K562 (cell line): ENCODE results near the gene MBOAT2. TPM values are rescaled to one million over a fixed set of nuclear protein-coding genes. Genes with fewer than 3 reads are reported as not detected.

ENCODE experiments used
- CBFB ChIP-seq: sonication (generic); formaldehyde crosslinking; IDR thresholded peaks from 2 replicates; pipeline ENCODE4 v1.4.0; 2020; ENCODE audit warnings: mild to moderate bottlenecking, missing genetic modification reagents
- CBX1 ChIP-seq: sonication (generic); IDR thresholded peaks from 2 replicates; pipeline ENCODE4 v1.6.1; 2016; ENCODE audit warnings: antibody characterized with exemption, low read depth, mild to moderate bottlenecking
- CGGBP1 ChIP-seq: fragments of 250-450 bp; sonication (Bioruptor Pico); IDR thresholded peaks from 2 replicates; pipeline ENCODE4 v1.9.0; 2021; ENCODE audit warnings: mild to moderate bottlenecking
- CREB1 ChIP-seq, 2 experiments: sonication (generic) in 1 of 2; formaldehyde crosslinking in 1 of 2; IDR thresholded peaks; 2 replicates each; pipeline versions ENCODE4 v1.6.1 to v1.8.0; 2012 to 2022; ENCODE audit warnings: inconsistent platforms in 1 of 2, mild to moderate bottlenecking in 1 of 2, missing genetic modification reagents in 1 of 2, moderate library complexity in 1 of 2
- EGR1 ChIP-seq: fragments of 450-650 bp; conservative IDR thresholded peaks from 2 replicates; pipeline ENCODE4 v1.6.1; 2017; ENCODE audit warnings: mild to moderate bottlenecking
- HOXB6 ChIP-seq: fragments of 250-450 bp; sonication (Bioruptor Pico); IDR thresholded peaks from 2 replicates; pipeline ENCODE4 v1.5.1; 2022; ENCODE audit warnings: mild to moderate bottlenecking, borderline replicate concordance
- LARP7 ChIP-seq: fragments of 450-650 bp; IDR thresholded peaks from 2 replicates; pipeline ENCODE4 v1.6.1; 2016
- NR2C1 ChIP-seq, 2 experiments: fragments of 450-650 bp; IDR thresholded peaks; 2 replicates each; pipeline ENCODE4 v1.6.1; 2017; ENCODE audit warnings: mild to moderate bottlenecking in 2 of 2, antibody characterized with exemption in 1 of 2, inconsistent platforms in 1 of 2, missing compliant biosample characterization in 1 of 2, missing genetic modification characterization in 1 of 2
- PCBP2 ChIP-seq: fragments of 200-400 bp; formaldehyde crosslinking; IDR thresholded peaks from 2 replicates; pipeline ENCODE4 v1.6.1; 2018; ENCODE audit warnings: low read length, low read depth, mild to moderate bottlenecking, moderate library complexity; ENCODE audit not compliant: poor library complexity, severe bottlenecking
- RERE ChIP-seq: sonication (generic); formaldehyde crosslinking; IDR thresholded peaks from 2 replicates; pipeline ENCODE4 v1.8.0; 2023; ENCODE audit warnings: missing genetic modification reagents, mild to moderate bottlenecking, borderline replicate concordance
- SIRT6 ChIP-seq: IDR thresholded peaks from one replicate; pipeline ENCODE4 v1.6.1; 2012; ENCODE audit warnings: low read depth, mild to moderate bottlenecking, control low read depth, inconsistent platforms, low read length, moderate library complexity
- THAP12 ChIP-seq: fragments of 250-450 bp; sonication (Bioruptor Pico); IDR thresholded peaks from 2 replicates; pipeline ENCODE4 v1.9.0; 2021; ENCODE audit warnings: mild to moderate bottlenecking, inconsistent platforms
- ZFP36 ChIP-seq: fragments of 150-350 bp; IDR thresholded peaks from 2 replicates; pipeline ENCODE4 v1.6.1; 2018; ENCODE audit warnings: low read length, low read depth; ENCODE audit not compliant: partially characterized antibody
- ZNF274 ChIP-seq: IDR thresholded peaks from 2 replicates; pipeline ENCODE4 v1.6.1; 2011; ENCODE audit warnings: low read depth, mild to moderate bottlenecking, low read length, moderate library complexity, borderline replicate concordance
- ZNF316 ChIP-seq: fragments of 450-650 bp; IDR thresholded peaks from 2 replicates; pipeline ENCODE4 v1.6.1; 2016
- ZNF639 ChIP-seq, 2 experiments: fragments of 200-800 bp in 1 of 2; sonication (Bioruptor generic) in 1 of 2; sonication (generic) in 1 of 2; formaldehyde crosslinking in 1 of 2; IDR thresholded peaks in 1 of 2; conservative IDR thresholded peaks in 1 of 2; 2 replicates each; pipeline versions ENCODE4 v1.5.0 to v1.6.1; 2016 to 2020; ENCODE audit warnings: missing compliant biosample characterization in 1 of 2, missing genetic modification characterization in 1 of 2, missing genetic modification reagents in 1 of 2
- ZNF717 ChIP-seq: fragments of 250-450 bp; sonication (Bioruptor Pico); IDR thresholded peaks from 2 replicates; pipeline ENCODE4 v1.5.0; 2021
- ZNF766 ChIP-seq: fragments of 200-800 bp; sonication (Bioruptor generic); conservative IDR thresholded peaks from 2 replicates; pipeline ENCODE4 v1.6.1; 2016; ENCODE audit warnings: missing genetic modification characterization, missing compliant biosample characterization
- polyA plus RNA-seq, 8 experiments: library from polyadenylated mRNA; depleted of rRNA in 4 of 8; stranded (reverse) in 5 of 8; unstranded in 3 of 8; fragments of >200 nt; fragmentation: Nextera tagmentation in 2 of 8; fragmentation: Illumina TruSeq in 1 of 8; extraction: Ambion mirVana in 2 of 8; extraction: Trizol in 1 of 8; gene quantifications; 2 replicates each; pipeline versions ENCODE4 v1.2.1 to v1.2.3, GENCODE V29; 2011 to 2014; ENCODE audit warnings: inconsistent platforms in 1 of 8, missing spikeins in 1 of 8
- total RNA-seq, 7 experiments: library from RNA; depleted of rRNA in 6 of 7; stranded (reverse); fragments of >200 nt in 6 of 7; fragmentation: Illumina TruSeq in 2 of 7; extraction: Trizol in 2 of 7; gene quantifications; 2 replicates each; pipeline versions ENCODE4 v1.2.1 to v1.2.3, GENCODE V29; 2011 to 2021; ENCODE audit warnings: low replicate concordance in 1 of 7

MBOAT2 gene
- total and polyA plus RNA-seq, 9 of the 15 experiments (the other 6 are each of a cell fraction or from before 2014, with no cell fraction given): 8.4 to 122 (median 27.6) TPM

- TF ChIP-seq RERE (CRISPR knock-in tag) (no peak), THAP12 (CRISPR knock-in tag) (no peak), CBX1 (no peak), ZNF274 (no peak), ZFP36 (peak; percentile 18), NR2C1 (IDR thresholded peaks at IDR 0.05) (no peak), NR2C1 (tag; IDR thresholded peaks at IDR 0.05) (no peak), ZNF766 (CRISPR knock-in tag) (no peak), CGGBP1 (CRISPR knock-in tag) (no peak), LARP7 (no peak), ZNF316 (peak; percentile 82), ZNF639 (CRISPR knock-in tag; conservative IDR thresholded peaks at IDR 0.05 in 1 of 2, IDR thresholded peaks at IDR 0.05 in 1 of 2) (no peak), CREB1 (IDR thresholded peaks at IDR 0.05) (peak; percentile 67), CREB1 (CRISPR knock-in tag; IDR thresholded peaks at IDR 0.05) (no peak), PCBP2 (no peak), CBFB (no peak), SIRT6 (no peak), HOXB6 (CRISPR knock-in tag) (no peak), EGR1 (peak; percentile 40; the same call in 1 of the 2 replicates), ZNF717 (CRISPR knock-in tag) (no peak)
Observed at GRCh38 chr2:8803658-8804379, 199.7 kb downstream of the MBOAT2 start (continued).
